HL-60 (cell line): ENCODE measurements around the gene PDPN.

Experiments
- CTCF ChIP-seq: IDR thresholded peaks from one replicate; pipeline ENCODE4 v1.5.1; 2011; ENCODE audit warnings: low read length, control low read depth, inconsistent platforms; ENCODE audit not compliant: insufficient read depth
- POLR2AphosphoS5 ChIP-seq: IDR thresholded peaks from 2 replicates; pipeline ENCODE4 v1.6.1; 2012; ENCODE audit warnings: low read depth
- SPI1 ChIP-seq: IDR thresholded peaks from 2 replicates; pipeline ENCODE4 v1.6.1; 2012; ENCODE audit warnings: low read depth, mild to moderate bottlenecking, borderline replicate concordance

- TF ChIP-seq POLR2AphosphoS5, result no peak
- no peak for TF ChIP-seq SPI1
- TF ChIP-seq CTCF, result no peak
These were observed 12.7 kb upstream of the PDPN start for GRCh38 chr1:13570924-13571323.
